ENCODE results near the gene ARHGEF12. TPM values are rescaled to one million over a fixed set of nuclear protein-coding genes. Genes with fewer than 3 reads are reported as not detected.

Gene ARHGEF12
- total and polyA plus RNA-seq, 2 donors, result 33.7 to 167 TPM

- H3K4me3 ChIP-seq (ENCODE audit: low read depth, low read length), result no peak overlapping the region
- WGBS, result 96% methylated on average over 4 of the region's 4 CpGs
- DNase-seq (ENCODE audit: extremely low spot score), result no peak
Observed at GRCh38 chr11:120420572-120420971, 84.4 kb downstream of the ARHGEF12 start.

GRCh38 chr11:120424185-120424969 is 88.2 kb downstream of the ARHGEF12 start:
- no peak for DNase-seq (ENCODE audit: extremely low spot score)

More at GRCh38 chr11:120420572-120420971, 84.4 kb downstream of the ARHGEF12 start:
- Histone ChIP-seq H3K4me1 (ENCODE audit: insufficient read depth) (no peaks in the 10 kb centered on the region), H3K36me3 (ENCODE audit: insufficient read depth) (no peaks in the 10 kb centered on the region), H3K27ac (ENCODE audit: low read depth) (no peak overlapping the region)

DNA sequence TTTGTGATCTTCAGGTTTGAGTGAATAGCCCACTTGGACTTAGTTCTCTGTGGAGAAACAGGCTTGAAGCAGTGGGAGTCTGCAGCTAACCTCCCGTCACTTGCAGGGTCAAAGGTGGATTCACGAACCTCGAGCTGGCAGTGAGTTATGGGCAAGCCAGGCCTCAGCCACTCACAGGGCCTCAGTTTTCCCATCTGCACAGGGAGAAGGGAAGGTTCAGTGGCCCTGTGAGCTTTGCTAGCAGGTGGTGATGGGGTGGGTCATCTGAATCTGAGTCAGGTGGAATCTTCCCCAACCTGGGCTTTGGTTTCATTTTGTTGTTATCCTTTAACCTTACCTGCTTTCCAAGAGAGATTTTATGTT is 88.7 kb downstream of the ARHGEF12 start:
- Histone ChIP-seq H3K4me3 (ENCODE audit: low read depth, low read length) (no peak overlapping the region), H3K36me3 (ENCODE audit: insufficient read depth) (no peaks in the 10 kb centered on the region), H3K27ac (ENCODE audit: low read depth) (no peak overlapping the region), H3K4me1 (ENCODE audit: insufficient read depth) (no peaks in the 10 kb centered on the region)
- no peak for DNase-seq (ENCODE audit: extremely low spot score)
- WGBS, result 81% methylated on average over 3 of the region's 3 CpGs

More at GRCh38 chr11:120424185-120424969, 88.2 kb downstream of the ARHGEF12 start:
- H3K27ac ChIP-seq (ENCODE audit: low read depth), result no peak overlapping the region
- no peaks in the 10 kb centered on the region for H3K4me1 ChIP-seq (ENCODE audit: insufficient read depth)
- H3K36me3 ChIP-seq (ENCODE audit: insufficient read depth), result no peaks in the 10 kb centered on the region
- H3K4me3 ChIP-seq (ENCODE audit: low read depth, low read length), result no peak overlapping the region
- WGBS, result 83% methylated on average over 3 of the region's 3 CpGs

DNA sequence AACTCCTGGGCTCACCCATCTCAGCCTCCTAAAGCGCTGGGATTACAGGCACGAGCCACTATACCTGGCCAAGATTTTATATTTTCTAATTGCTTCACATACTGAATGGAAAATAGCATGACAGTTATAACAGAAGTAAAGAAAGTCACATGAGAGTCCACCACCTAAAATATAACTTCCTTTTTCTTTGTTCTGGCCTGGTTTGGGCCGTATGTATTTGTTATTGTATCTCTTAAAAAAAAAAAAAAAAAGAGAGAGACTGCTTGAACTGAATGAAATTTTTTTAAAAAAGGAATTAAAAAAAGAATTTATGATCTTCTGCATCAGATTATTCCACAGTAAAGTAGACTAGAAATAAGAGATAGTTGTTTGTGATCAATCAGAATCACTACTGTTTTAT is 89.3 kb downstream of the ARHGEF12 start:
- WGBS, result 80% methylated on average over 3 of the region's 3 CpGs

GRCh38 chr11:120430146-120430545 is 93.9 kb downstream of the ARHGEF12 start:
- Histone ChIP-seq H3K27ac (ENCODE audit: low read depth) (no peak overlapping the region), H3K36me3 (ENCODE audit: insufficient read depth) (no peaks in the 10 kb centered on the region), H3K4me1 (ENCODE audit: insufficient read depth) (no peaks in the 10 kb centered on the region), H3K4me3 (ENCODE audit: low read depth, low read length) (no peak overlapping the region)
- no peak for DNase-seq (ENCODE audit: extremely low spot score)

More for the DNA sequence above, 89.3 kb downstream of the ARHGEF12 start:
- Histone ChIP-seq H3K36me3 (ENCODE audit: insufficient read depth) (no peaks in the 10 kb centered on the region), H3K4me3 (ENCODE audit: low read depth, low read length) (no peak overlapping the region), H3K27ac (ENCODE audit: low read depth) (no peak overlapping the region), H3K4me1 (ENCODE audit: insufficient read depth) (no peaks in the 10 kb centered on the region)
- DNase-seq (ENCODE audit: extremely low spot score), result no peak

DNA sequence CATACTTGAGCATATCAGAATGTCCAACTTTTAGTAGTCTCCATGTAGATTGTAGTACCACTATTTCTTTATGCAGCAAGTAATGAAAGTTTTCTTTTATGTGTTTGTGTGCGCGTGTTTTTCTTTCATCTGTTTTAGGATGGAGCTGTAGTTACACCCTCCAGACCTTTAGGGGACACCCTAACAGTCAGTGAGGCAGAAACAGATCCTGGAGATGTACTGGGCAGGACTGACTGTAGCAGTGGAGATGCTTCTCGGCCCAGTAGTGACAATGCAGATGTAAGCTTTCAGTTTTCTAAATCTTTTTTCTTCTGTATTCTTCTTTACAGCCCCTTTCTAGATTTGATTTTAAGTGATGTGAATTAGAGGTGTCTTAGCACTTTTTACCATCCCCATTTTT is 95.4 kb downstream of the ARHGEF12 start:
- Histone ChIP-seq H3K27ac (ENCODE audit: low read depth) (no peak overlapping the region), H3K4me1 (ENCODE audit: insufficient read depth) (no peaks in the 10 kb centered on the region), H3K4me3 (ENCODE audit: low read depth, low read length) (no peak overlapping the region), H3K36me3 (ENCODE audit: insufficient read depth) (no peaks in the 10 kb centered on the region)
- no peak for DNase-seq (ENCODE audit: extremely low spot score)
- 81% methylated on average over 3 of the region's 3 CpGs for WGBS

DNA sequence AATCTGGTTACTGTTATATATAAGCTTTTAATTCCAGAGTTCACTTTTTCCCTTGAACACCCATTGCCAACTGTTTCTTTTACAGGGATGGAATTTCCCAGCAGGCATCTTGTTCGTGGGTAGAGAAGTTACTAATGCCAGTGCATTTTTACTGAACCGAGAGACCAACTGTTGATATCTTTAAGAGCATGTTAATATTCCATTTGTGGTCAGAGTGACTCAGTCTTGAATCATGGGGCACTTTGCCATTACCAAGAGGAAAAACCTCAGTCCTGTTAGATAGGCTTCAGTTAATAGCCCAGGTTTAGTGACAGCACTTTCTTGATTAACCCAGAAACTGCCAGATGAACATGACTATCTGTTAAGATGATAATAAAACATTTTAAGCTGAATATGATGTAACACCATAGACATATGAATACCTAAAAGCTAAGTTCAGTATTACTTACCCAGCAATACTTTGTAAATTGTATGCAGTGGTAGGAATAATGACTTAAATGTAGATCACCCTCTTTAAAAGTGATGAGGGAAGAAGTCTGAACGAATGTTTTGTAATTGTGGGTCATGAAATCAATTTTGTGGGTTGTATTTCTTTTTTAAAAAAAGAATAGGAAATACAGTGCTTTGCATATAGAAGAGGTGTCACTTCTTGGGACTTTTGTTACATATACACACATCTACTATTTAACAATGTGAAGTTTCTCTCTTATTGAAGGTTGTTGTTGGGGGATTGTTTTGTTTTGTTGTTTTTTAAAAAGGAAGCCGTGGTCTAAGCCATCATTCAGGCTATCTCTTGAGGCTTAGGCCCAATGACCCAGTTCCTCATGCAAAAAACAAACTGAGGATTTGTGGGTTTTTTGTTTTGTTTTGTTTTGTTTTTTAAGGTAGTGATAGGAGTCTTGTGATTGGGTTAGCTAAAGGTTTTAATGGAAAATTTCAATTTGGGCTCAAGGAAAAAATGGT is 96.1 kb downstream of the ARHGEF12 start:
- Histone ChIP-seq H3K36me3 (ENCODE audit: insufficient read depth) (no peaks in the 10 kb centered on the region), H3K4me1 (ENCODE audit: insufficient read depth) (no peaks in the 10 kb centered on the region), H3K27ac (ENCODE audit: low read depth) (no peak overlapping the region), H3K4me3 (ENCODE audit: low read depth, low read length) (no peak overlapping the region)
- no peak for DNase-seq (ENCODE audit: extremely low spot score)
- WGBS, result 33% methylated on average over 4 of the region's 4 CpGs

- H3K4me3 ChIP-seq (ENCODE audit: low read depth, low read length), result no peak overlapping the region
- no peak overlapping the region for H3K27ac ChIP-seq (ENCODE audit: low read depth)
- DNase-seq (ENCODE audit: extremely low spot score), result no peak
- H3K4me1 ChIP-seq (ENCODE audit: insufficient read depth), result no peaks in the 10 kb centered on the region
- 92% methylated on average over 5 of the region's 5 CpGs for WGBS
- H3K36me3 ChIP-seq (ENCODE audit: insufficient read depth), result peaks cover 2% of the 10 kb centered on the region
Observed at GRCh38 chr11:120441592-120441991, 105.4 kb downstream of the ARHGEF12 start.

DNA sequence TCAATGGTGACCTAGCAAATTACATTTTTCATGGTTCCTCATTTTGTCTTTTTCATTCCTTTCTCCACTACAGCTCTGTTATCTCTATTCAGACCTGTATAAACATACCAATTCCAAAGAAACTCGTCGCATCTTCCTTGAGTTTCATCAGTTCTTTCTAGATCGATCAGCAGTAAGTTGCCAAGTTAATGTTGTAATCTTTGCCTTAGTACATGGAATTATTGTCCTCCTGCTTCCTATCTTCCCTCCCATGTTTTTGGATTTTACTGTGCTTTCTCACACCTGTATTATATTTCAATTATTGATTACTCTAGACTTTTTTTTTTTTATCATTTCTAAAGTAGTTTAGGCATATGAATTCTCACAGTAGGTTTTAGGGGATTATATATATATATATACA is 105.8 kb downstream of the ARHGEF12 start:
- no peak for DNase-seq (ENCODE audit: extremely low spot score)
- Histone ChIP-seq H3K27ac (ENCODE audit: low read depth) (no peak overlapping the region), H3K36me3 (ENCODE audit: insufficient read depth) (peaks cover 4% of the 10 kb centered on the region), H3K4me1 (ENCODE audit: insufficient read depth) (no peaks in the 10 kb centered on the region), H3K4me3 (ENCODE audit: low read depth, low read length) (no peak overlapping the region)
- WGBS, result 78% methylated on average over 3 of the region's 3 CpGs

DNA sequence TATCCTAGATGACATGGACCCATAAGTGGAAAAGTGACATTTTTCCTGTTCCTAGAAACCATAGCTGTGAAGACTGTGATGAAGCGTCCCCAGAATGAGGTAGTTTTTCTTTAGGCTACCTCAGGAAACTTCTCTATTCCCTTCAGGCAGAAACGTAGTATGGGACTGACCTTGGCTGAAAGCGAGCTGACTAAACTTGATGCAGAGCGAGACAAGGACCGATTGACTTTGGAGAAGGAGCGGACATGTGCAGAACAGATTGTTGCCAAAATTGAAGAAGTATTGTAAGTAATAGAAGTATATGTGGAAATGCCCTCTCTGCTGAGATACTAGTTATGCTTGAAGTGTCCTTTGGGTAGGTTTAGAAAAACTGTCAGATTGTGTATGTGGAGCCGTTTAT is 110.6 kb downstream of the ARHGEF12 start:
- peaks cover 9% of the 10 kb centered on the region for H3K36me3 ChIP-seq (ENCODE audit: insufficient read depth)
- WGBS, result 93% methylated on average over 7 of the region's 7 CpGs
- no peak overlapping the region for H3K27ac ChIP-seq (ENCODE audit: low read depth)
- H3K4me3 ChIP-seq (ENCODE audit: low read depth, low read length), result no peak overlapping the region
- H3K4me1 ChIP-seq (ENCODE audit: insufficient read depth), result no peaks in the 10 kb centered on the region
- DNase-seq (ENCODE audit: extremely low spot score), result no peak

DNA sequence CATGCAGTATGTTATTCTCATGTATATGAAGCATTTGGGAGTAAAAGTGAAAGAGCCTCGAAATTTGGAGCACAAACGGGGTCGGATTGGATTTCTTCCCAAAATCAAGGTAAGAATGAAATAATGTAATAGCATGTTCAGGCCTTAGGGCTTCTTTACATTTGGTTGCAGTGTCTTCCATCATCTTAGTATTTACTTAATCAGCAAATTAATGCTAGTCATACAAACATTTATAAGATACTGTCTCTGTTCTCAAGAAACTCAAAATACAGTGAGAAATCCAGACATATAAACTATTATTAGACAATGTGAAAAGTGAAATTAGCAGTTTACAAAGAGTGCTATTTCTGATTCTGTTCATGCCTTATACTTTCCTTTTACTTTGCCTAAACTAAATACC is 112.0 kb downstream of the ARHGEF12 start:
- Histone ChIP-seq H3K4me3 (ENCODE audit: low read depth, low read length) (no peak overlapping the region), H3K36me3 (ENCODE audit: insufficient read depth) (peaks cover 10% of the 10 kb centered on the region), H3K27ac (ENCODE audit: low read depth) (no peak overlapping the region), H3K4me1 (ENCODE audit: insufficient read depth) (no peaks in the 10 kb centered on the region)
- 88% methylated on average over 3 of the region's 3 CpGs for WGBS
- DNase-seq (ENCODE audit: extremely low spot score), result no peak

DNA sequence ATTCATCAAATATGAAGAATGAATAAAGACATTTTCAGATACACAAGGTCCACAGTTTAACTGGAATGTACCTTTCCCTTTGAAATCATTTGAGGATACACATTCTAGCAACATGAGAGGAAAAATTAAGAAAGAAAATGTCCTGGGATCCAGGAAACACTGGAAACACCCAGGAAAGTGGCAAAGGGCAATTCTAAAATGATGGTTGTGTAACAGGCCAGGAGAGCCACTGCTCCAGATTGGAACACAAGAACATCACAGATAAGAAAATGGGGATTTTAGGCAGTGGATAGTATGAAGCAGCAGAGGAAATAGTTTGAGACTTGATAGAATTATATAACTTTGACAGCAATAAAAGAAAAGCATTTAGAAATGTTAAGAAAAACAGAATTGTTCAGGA is 119.3 kb downstream of the ARHGEF12 start:
- no peak for DNase-seq (ENCODE audit: extremely low spot score)
- H3K27ac ChIP-seq (ENCODE audit: low read depth), result no peak overlapping the region
- no peak overlapping the region for H3K4me3 ChIP-seq (ENCODE audit: low read depth, low read length)
- H3K36me3 ChIP-seq (ENCODE audit: insufficient read depth), result peaks cover 1% of the 10 kb centered on the region
- no peaks in the 10 kb centered on the region for H3K4me1 ChIP-seq (ENCODE audit: insufficient read depth)

DNA sequence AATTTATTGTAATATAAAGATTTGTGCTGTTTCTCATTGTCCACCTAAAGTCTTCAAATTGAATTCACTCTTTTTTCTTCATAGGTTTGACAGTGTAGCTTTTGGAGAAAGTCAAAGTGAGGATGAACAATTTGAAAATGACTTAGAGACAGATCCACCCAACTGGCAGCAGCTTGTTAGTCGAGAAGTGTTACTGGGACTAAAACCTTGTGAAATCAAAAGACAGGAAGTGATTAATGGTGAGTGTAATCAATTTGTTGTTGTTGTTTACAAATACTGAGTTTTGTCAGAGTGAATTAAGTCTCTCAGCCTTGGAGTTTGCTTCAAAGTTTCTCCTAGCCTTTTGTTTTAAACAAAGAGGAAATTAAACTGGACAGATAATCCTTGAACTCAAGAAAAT is 121.8 kb downstream of the ARHGEF12 start:
- peaks cover 12% of the 10 kb centered on the region for H3K36me3 ChIP-seq (ENCODE audit: insufficient read depth)
- H3K4me1 ChIP-seq (ENCODE audit: insufficient read depth), result no peaks in the 10 kb centered on the region
- DNase-seq (ENCODE audit: extremely low spot score), result no peak
- no peak overlapping the region for H3K4me3 ChIP-seq (ENCODE audit: low read depth, low read length)
- WGBS, result 77% methylated on average over 1 of the region's 1 CpG
- no peak overlapping the region for H3K27ac ChIP-seq (ENCODE audit: low read depth)

DNA sequence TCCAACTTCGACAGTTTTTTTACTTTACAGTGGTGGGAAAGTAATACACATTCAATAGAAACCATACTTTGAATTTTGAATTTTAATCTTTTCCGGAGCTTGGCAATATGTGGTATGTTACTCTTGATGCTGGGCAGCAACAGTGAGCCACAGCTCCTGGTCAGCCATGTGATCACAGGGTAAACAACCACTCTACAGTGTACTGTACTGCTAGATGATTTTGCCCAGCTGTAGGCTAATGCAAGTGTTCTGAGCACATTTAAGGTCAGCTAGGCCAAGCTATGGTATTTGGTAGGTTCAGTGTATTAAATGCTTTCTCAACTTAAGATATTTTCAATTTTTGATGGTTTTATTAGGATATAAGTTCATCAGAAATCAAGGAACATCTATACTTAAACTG is 126.6 kb downstream of the ARHGEF12 start:
- DNase-seq (ENCODE audit: extremely low spot score), result no peak

More for the DNA sequence above, 126.6 kb downstream of the ARHGEF12 start:
- 95% methylated on average over 2 of the region's 2 CpGs for WGBS
- Histone ChIP-seq H3K4me1 (ENCODE audit: insufficient read depth) (no peaks in the 10 kb centered on the region), H3K27ac (ENCODE audit: low read depth) (no peak overlapping the region), H3K4me3 (ENCODE audit: low read depth, low read length) (no peak overlapping the region), H3K36me3 (ENCODE audit: insufficient read depth) (peaks cover 16% of the 10 kb centered on the region)

All from urinary bladder (tissue), 4 donors.